C4-2B (cell line): ENCODE measurements around the gene PLA2G4C.

Source experiments
- H3K27ac ChIP-seq: fragments of 450-650 bp; 2 replicates; pipeline ENCODE4 v1.5.1; 2017
- CTCF ChIP-seq: fragments of 450-650 bp; conservative IDR thresholded peaks from 2 replicates; pipeline ENCODE4 v1.5.1; 2017; ENCODE audit warnings: mild to moderate bottlenecking
- ZFX ChIP-seq: fragments of 450-650 bp; IDR thresholded peaks from 2 replicates; pipeline ENCODE4 v1.6.1; 2017

Gene PLA2G4C

GRCh38 chr19:48110350-48110966, at the start of gene PLA2G4C:
PLA2G4C (minus strand) TSS chr19:48110817; CDS start chr19:48106529, 4,288 bp downstream.
- H3K27ac ChIP-seq: peak within 1 kb of the TSS; percentile 33; the same call in 1 of the 2 replicates
- TF ChIP-seq CTCF (no peak), ZFX (no peak)

DNA sequence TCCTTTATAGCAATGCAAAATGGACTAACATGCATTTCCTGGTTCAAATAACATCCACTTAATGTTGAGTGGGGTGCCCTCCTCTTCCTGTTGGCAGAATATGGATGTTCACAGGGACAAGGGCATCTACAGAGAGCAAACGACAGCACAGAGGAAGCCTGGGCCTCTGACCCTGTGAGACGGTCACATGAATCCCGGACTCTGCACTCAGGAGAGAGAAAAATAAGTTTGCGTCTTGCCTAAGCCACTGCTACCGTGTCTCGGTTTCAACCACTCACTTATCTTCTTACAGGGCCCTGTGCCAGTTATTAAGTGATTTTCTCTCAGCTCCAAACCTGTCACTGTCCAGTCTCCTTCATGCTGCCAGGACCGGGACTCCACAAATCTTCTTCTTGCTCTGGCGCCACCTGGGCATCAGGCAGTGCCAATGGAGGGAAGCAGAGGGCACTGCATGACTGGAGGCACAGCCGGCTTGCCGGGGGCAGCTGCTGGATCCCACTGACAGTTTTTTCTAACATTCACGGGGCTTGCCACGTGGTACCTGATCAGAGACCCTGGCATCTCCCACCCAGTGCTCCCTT, 47.7 kb upstream of the PLA2G4C start:
- TF ChIP-seq CTCF (no peak), ZFX (no peak)
- no peak overlapping the region for H3K27ac ChIP-seq

- H3K27ac ChIP-seq: no peak overlapping the region
- TF ChIP-seq ZFX (no peak), CTCF (no peak)
These were observed 43.4 kb upstream of the PLA2G4C start for GRCh38 chr19:48154003-48154402.

- TF ChIP-seq CTCF (peak; percentile 74), ZFX (no peak)
- no peak overlapping the region for H3K27ac ChIP-seq
These were observed 41.9 kb upstream of the PLA2G4C start for GRCh38 chr19:48152551-48152950.

- peak overlapping the region; percentile 60 for H3K27ac ChIP-seq
These were observed 38.8 kb upstream of the PLA2G4C start for GRCh38 chr19:48149430-48149829.

DNA sequence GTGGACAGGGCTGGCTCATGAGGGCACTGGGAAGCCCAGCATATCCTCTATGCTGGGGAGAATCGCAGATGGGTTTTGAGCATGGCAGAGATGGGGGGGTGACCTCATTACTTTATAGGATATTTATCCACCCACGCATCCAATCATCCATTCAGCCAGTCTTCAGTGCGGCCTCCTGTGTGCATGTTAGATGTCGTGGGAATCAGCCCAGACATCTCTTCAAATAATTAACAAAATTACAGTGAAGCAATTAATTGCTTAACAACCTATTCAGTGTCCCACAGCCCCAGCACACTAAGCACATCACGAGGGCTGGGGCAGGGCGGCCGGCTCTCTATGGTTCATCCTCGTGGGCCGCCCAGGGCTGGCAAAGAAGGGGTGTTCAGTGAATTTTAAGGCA, 38.0 kb upstream of the PLA2G4C start:
- H3K27ac ChIP-seq: peak overlapping the region; percentile 60
- TF ChIP-seq CTCF (no peak), ZFX (no peak)

More at GRCh38 chr19:48149430-48149829, 38.8 kb upstream of the PLA2G4C start:
- TF ChIP-seq ZFX (no peak), CTCF (no peak)

DNA sequence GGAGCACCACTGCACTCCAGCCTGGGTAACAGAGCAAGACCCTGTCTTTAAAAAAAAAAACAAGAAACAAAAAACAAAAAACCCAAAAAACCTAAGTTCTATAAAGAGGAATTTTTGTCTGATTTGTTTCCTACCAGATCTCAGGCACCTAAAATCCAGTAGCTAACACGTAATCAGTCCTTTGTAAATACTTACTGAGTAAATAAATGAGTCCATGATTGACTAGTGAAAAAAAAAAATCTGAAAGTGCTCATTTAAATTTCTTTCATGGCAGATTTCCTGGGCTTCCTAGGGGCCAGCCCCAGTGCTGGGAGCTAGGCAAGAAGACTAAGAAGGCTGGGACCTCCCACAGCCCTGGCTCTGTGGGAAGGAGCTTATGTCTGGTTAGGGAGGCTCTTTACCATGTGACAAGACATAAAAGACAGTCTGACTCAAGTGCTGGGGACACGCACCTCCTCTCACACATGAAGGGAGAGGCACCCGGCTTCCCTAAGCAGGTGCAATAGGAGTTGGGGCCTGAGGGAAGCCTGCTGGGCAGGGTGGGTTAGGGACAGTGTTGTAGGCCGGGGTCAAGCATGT, 37.1 kb upstream of the PLA2G4C start:
- H3K27ac ChIP-seq: no peak overlapping the region

More for the DNA sequence above, 37.1 kb upstream of the PLA2G4C start:
- TF ChIP-seq ZFX (no peak), CTCF (no peak)
